PC-9 (cell line): ENCODE measurements around the gene MTMR4. TPM values are rescaled to one million over a fixed set of nuclear protein-coding genes. Genes with fewer than 3 reads are reported as not detected.

ENCODE experiments used
- BruUV-seq: library from RNA; stranded (reverse); fragments of 400-500 nt; replicated peaks from 2 replicates; lab custom pipeline; 2021; lab: Mats Ljungman, UMichigan
- CTCF ChIA-PET: fragments of 300-600 bp; sonication (Branson Sonifier 250); formaldehyde crosslinking; loops from one replicate; lab custom pipeline; 2022; ENCODE audit warnings: antibody characterized with exemption; lab: Charles Lee
- POLR2A ChIA-PET: fragments of 300-600 bp; sonication (Branson Sonifier 250); formaldehyde crosslinking; loops from one replicate; lab custom pipeline; 2022; ENCODE audit warnings: antibody characterized with exemption; ENCODE audit not compliant: unreplicated experiment; lab: Charles Lee
- DNase-seq, 2 experiments: peaks; one replicate each; pipeline versions ENCODE4 v3.0.0 to v3.0.0-alpha.2; 2015 to 2022; ENCODE audit warnings: mixed read lengths in 1 of 2
- H2AFZ ChIP-seq: fragments of 200-600 bp; sonication (generic); 2 replicates; pipeline ENCODE4 v1.8.1; 2017; ENCODE audit warnings: antibody characterized with exemption
- H3F3A ChIP-seq: fragments of 200-600 bp; sonication (generic); 2 replicates; pipeline ENCODE4 v1.8.1; 2017; ENCODE audit warnings: antibody characterized with exemption, mild to moderate bottlenecking, low read depth; ENCODE audit not compliant: insufficient read depth
- H3K27ac ChIP-seq: fragments of 200-600 bp; sonication (generic); 2 replicates; pipeline ENCODE4 v1.6.1; 2016; ENCODE audit warnings: mixed run types
- H3K27me3 ChIP-seq: fragments of 200-600 bp; sonication (generic); 2 replicates; pipeline ENCODE4 v1.6.1; 2016; ENCODE audit warnings: low read depth, mixed run types; ENCODE audit not compliant: insufficient read depth
- H3K36me3 ChIP-seq: fragments of 200-600 bp; sonication (generic); 2 replicates; pipeline ENCODE4 v1.6.1; 2016; ENCODE audit warnings: low read depth, mixed run types
- H3K4me1 ChIP-seq: fragments of 200-600 bp; sonication (generic); replicated peaks from 2 replicates; pipeline ENCODE4 v1.6.1; 2016; ENCODE audit warnings: mixed run types; ENCODE audit not compliant: insufficient read depth
- H3K4me2 ChIP-seq: fragments of 200-600 bp; sonication (generic); 2 replicates; pipeline ENCODE4 v1.6.1; 2017; ENCODE audit warnings: mixed run types
- H3K4me3 ChIP-seq: fragments of 200-600 bp; sonication (generic); 2 replicates; pipeline ENCODE4 v1.6.1; 2016; ENCODE audit warnings: mixed run types
- H3K79me2 ChIP-seq: fragments of 200-600 bp; sonication (generic); 2 replicates; pipeline ENCODE4 v1.6.1; 2017; ENCODE audit warnings: low read depth, mixed run types
- H3K9me2 ChIP-seq: fragments of 200-600 bp; sonication (generic); 2 replicates; pipeline ENCODE4 v1.8.1; 2017; ENCODE audit warnings: mild to moderate bottlenecking; ENCODE audit not compliant: insufficient read depth
- H3K9me3 ChIP-seq: fragments of 200-600 bp; sonication (generic); 2 replicates; pipeline ENCODE4 v1.8.1; 2016; ENCODE audit warnings: low read depth; ENCODE audit not compliant: insufficient read depth
- H4K20me1 ChIP-seq: fragments of 200-600 bp; sonication (generic); 2 replicates; pipeline ENCODE4 v1.8.1; 2017; ENCODE audit not compliant: insufficient read depth
- EZH2 ChIP-seq: fragments of 200-600 bp; sonication (generic); IDR thresholded peaks from 2 replicates; pipeline ENCODE4 v1.8.0; 2017; ENCODE audit warnings: antibody characterized with exemption, low read depth
- intact Hi-C: fragments of 100-400 bp; cut with micrococcal nuclease; formaldehyde crosslinking; loops from one replicate; pipeline ENCODE4 v1.10.0; 2022; ENCODE audit not compliant: unreplicated experiment
- total RNA-seq: library from RNA; stranded (reverse); gene quantifications from 2 replicates; pipeline ENCODE4 v1.2.3, GENCODE V29; 2021
- TF ChIP-seq, protein P1 (sequence below): fragments of 200-600 bp; sonication (generic); conservative IDR thresholded peaks from 2 replicates; pipeline ENCODE4 v1.6.1; 2017; ENCODE audit warnings: mixed run types, antibody characterized with exemption, mild to moderate bottlenecking, moderate library complexity

Gene MTMR4
- total RNA-seq, 1 experiment from 2014 or later, result 35.1 TPM

DNA sequence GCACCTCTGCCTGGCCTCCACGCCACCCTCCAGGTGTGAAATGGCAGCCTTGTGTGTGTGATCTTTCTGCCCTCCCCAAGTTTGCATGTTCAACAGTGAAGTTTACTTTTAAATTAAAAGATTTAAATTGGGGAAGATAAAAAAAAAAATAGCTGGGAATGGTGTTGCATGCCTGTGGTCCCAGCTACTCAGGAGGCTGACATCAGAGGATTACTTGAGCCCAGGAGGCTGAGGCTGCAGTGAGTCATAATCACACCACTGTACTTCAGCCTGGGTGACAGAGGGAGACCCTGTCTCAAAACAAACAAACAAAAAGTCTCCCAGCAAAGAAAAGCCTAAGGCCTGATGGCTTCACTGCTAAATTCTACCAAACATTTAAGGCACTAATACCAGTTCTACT is 61.7 kb downstream of the MTMR4 start:
- BruUV-seq, result no TSS peak
- no peaks in the 10 kb centered on the region for H3K36me3 ChIP-seq
- no peaks in the 10 kb centered on the region for H3K27me3 ChIP-seq
- no peak for DNase-seq
- H3K79me2 ChIP-seq, result no peaks in the 10 kb centered on the region
- no peaks in the 10 kb centered on the region for H4K20me1 ChIP-seq
- H3F3A ChIP-seq, result peaks cover 4% of the 10 kb centered on the region; the same call in 1 of the 2 replicates
- CTCF ChIA-PET, result no interaction called here
- H3K9me2 ChIP-seq, result no peaks in the 10 kb centered on the region
- no peaks in the 10 kb centered on the region for H3K9me3 ChIP-seq
- no peaks in the 10 kb centered on the region for H3K4me1 ChIP-seq
- no peak overlapping the region for H3K27ac ChIP-seq
- H2AFZ ChIP-seq, result no peak overlapping the region
- intact Hi-C loops, result no loop called here
- no peak overlapping the region for H3K4me3 ChIP-seq
- POLR2A ChIA-PET, result interaction anchor here (0.6 kb wide), 2 partner anchors 67 to 613 kb away, joined by 3 to 5 read pairs; no protein-coding TSS in a partner anchor
- no peak overlapping the region for H3K4me2 ChIP-seq
- TF ChIP-seq EZH2, result no peak
- TF ChIP-seq, protein P1, sequence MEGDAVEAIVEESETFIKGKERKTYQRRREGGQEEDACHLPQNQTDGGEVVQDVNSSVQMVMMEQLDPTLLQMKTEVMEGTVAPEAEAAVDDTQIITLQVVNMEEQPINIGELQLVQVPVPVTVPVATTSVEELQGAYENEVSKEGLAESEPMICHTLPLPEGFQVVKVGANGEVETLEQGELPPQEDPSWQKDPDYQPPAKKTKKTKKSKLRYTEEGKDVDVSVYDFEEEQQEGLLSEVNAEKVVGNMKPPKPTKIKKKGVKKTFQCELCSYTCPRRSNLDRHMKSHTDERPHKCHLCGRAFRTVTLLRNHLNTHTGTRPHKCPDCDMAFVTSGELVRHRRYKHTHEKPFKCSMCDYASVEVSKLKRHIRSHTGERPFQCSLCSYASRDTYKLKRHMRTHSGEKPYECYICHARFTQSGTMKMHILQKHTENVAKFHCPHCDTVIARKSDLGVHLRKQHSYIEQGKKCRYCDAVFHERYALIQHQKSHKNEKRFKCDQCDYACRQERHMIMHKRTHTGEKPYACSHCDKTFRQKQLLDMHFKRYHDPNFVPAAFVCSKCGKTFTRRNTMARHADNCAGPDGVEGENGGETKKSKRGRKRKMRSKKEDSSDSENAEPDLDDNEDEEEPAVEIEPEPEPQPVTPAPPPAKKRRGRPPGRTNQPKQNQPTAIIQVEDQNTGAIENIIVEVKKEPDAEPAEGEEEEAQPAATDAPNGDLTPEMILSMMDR, result no peak

- POLR2A ChIA-PET, result no interaction called here
- no peak overlapping the region for H3K27ac ChIP-seq
- H3K79me2 ChIP-seq, result no peaks in the 10 kb centered on the region
- no peak overlapping the region for H3K4me3 ChIP-seq
- intact Hi-C loops, result loop anchor here (1.0 to 10.0 kb wide), 5 partner anchors 130 to 1313 kb away; no protein-coding TSS in a partner anchor
- H2AFZ ChIP-seq, result no peak overlapping the region
- H3K36me3 ChIP-seq, result no peaks in the 10 kb centered on the region
- peak; percentile 75 to 79 for DNase-seq
- no peaks in the 10 kb centered on the region for H3K9me2 ChIP-seq
- H4K20me1 ChIP-seq, result no peaks in the 10 kb centered on the region
- CTCF ChIA-PET, result interaction anchor here (1.0 kb wide), 1 partner anchor 130 kb away, joined by 5 read pairs; no protein-coding TSS in a partner anchor
- H3K27me3 ChIP-seq, result peaks cover 23% of the 10 kb centered on the region
- TF ChIP-seq, protein P1, result peak; percentile 93
- no peak for TF ChIP-seq EZH2
- H3F3A ChIP-seq, result peaks cover 4% of the 10 kb centered on the region; the same call in 1 of the 2 replicates
- H3K4me1 ChIP-seq, result no peaks in the 10 kb centered on the region
- no peaks in the 10 kb centered on the region for H3K9me3 ChIP-seq
- BruUV-seq, result no TSS peak
- no peak overlapping the region for H3K4me2 ChIP-seq
These were observed 67.1 kb downstream of the MTMR4 start for GRCh38 chr17:58447039-58447975.

GRCh38 chr17:58446086-58446485 is 68.4 kb downstream of the MTMR4 start:
- H3K4me3 ChIP-seq, result no peak overlapping the region
- H3K9me3 ChIP-seq, result no peaks in the 10 kb centered on the region
- no peaks in the 10 kb centered on the region for H3K36me3 ChIP-seq
- ChIA-PET CTCF (interaction anchor here (0.7 kb wide), 1 partner anchor 155 kb away, joined by 11 read pairs; no protein-coding TSS in a partner anchor), POLR2A (no interaction called here)
- TF ChIP-seq, protein P1, result no peak
- no peak for TF ChIP-seq EZH2
- H3K4me1 ChIP-seq, result no peaks in the 10 kb centered on the region
- BruUV-seq, result no TSS peak
- H3K79me2 ChIP-seq, result no peaks in the 10 kb centered on the region
- intact Hi-C loops, result loop anchor here (10.0 kb wide), 1 partner anchor 1311 kb away; no protein-coding TSS in a partner anchor
- no peak overlapping the region for H3K4me2 ChIP-seq
- peaks cover under 1% of the 10 kb centered on the region; the same call in 1 of the 2 replicates for H3F3A ChIP-seq
- H2AFZ ChIP-seq, result no peak overlapping the region
- no peaks in the 10 kb centered on the region for H4K20me1 ChIP-seq
- no peak for DNase-seq
- peaks cover 28% of the 10 kb centered on the region for H3K27me3 ChIP-seq
- H3K27ac ChIP-seq, result no peak overlapping the region
- no peaks in the 10 kb centered on the region for H3K9me2 ChIP-seq

Other genes with a start within 250 kb of the MTMR4 start
- not detected in 2 replicates for gene MPO, start 233.7 kb downstream of the MTMR4 start, total RNA-seq
- gene TSPOAP1, start 185.8 kb downstream of the MTMR4 start, total RNA-seq, result 0.15 and 0.18 TPM in 2 replicates
- 72.2 and 74.8 TPM in 2 replicates for gene SUPT4H1, start 162.4 kb downstream of the MTMR4 start, total RNA-seq
- 0.33 TPM in 1 of 2 replicates, not detected in the other for gene RNF43, start 97.1 kb downstream of the MTMR4 start, total RNA-seq
- not detected in 2 replicates for gene HSF5, start 26.2 kb downstream of the MTMR4 start, total RNA-seq
- gene TEX14, start 177.4 kb upstream of the MTMR4 start, total RNA-seq, result 0.28 and 0.55 TPM in 2 replicates
- 45.7 and 63.4 TPM in 2 replicates for gene RAD51C, start 178.0 kb upstream of the MTMR4 start, total RNA-seq
- gene PPM1E, start 241.2 kb upstream of the MTMR4 start, total RNA-seq, result 0.04 and 0.05 TPM in 2 replicates